Uterus (tissue), 4 donors: ENCODE results near the gene ADAP1. TPM values are rescaled to one million over a fixed set of nuclear protein-coding genes. Genes with fewer than 3 reads are reported as not detected.

Source experiments
- DNase-seq, 2 donors: peaks; one replicate each; pipeline ENCODE4 v3.0.0-alpha.2; 2019 to 2020
- H3K27ac ChIP-seq, 2 donors: fragments of 200-600 bp; sonication (generic); 1 replicate in 1 of 2; 2 replicates in 1 of 2; pipeline ENCODE4 v1.5.1; 2016 to 2018
- H3K27me3 ChIP-seq, 2 donors: fragments of 200-600 bp; sonication (generic); one replicate each; pipeline ENCODE4 v1.5.1; 2018 to 2019; ENCODE audit warnings: control low read depth in 1 of 2
- H3K36me3 ChIP-seq, 2 donors: fragments of 200-600 bp; sonication (generic); one replicate each; pipeline ENCODE4 v1.5.1; 2019; ENCODE audit warnings: control low read depth in 1 of 2
- H3K4me1 ChIP-seq, 2 donors: fragments of 200-600 bp; sonication (generic); one replicate each; pipeline ENCODE4 v1.5.1; 2018 to 2019; ENCODE audit warnings: control low read depth in 1 of 2
- H3K4me3 ChIP-seq, 2 donors: fragments of 200-600 bp; sonication (generic); 1 replicate in 1 of 2; 2 replicates in 1 of 2; pipeline ENCODE4 v1.5.1; 2018 to 2019; ENCODE audit warnings: mild to moderate bottlenecking in 1 of 2
- H3K9me3 ChIP-seq, 2 donors: fragments of 200-600 bp; sonication (generic); one replicate each; pipeline ENCODE4 v1.5.1; 2019; ENCODE audit warnings: control low read depth in 1 of 2
- POLR2A ChIP-seq, 2 donors: fragments of 450-650 bp; IDR thresholded peaks; one replicate each; pipeline ENCODE4 v1.6.1; 2016; ENCODE audit warnings: antibody characterized with exemption in 2 of 2, mild to moderate bottlenecking in 1 of 2, moderate library complexity in 1 of 2
- intact Hi-C: fragments of 100-400 bp; cut with DNase I; formaldehyde crosslinking; loops from one replicate; pipeline ENCODE4 v1.15.1; 2023; ENCODE audit warnings: low total_unique reads
- total RNA-seq, 4 donors: library from RNA; depleted of rRNA in 3 of 4; stranded (reverse); fragments of >200 nt in 3 of 4; gene quantifications; one replicate each; pipeline versions ENCODE4 v1.1.0 to v1.2.4, GENCODE V29; 2014 to 2023
- TF ChIP-seq, protein P1 (sequence below), 4 experiments: fragments of 200-600 bp in 2 of 4; fragments of 450-650 bp in 2 of 4; sonication (generic) in 2 of 4; IDR thresholded peaks; one replicate each; pipeline ENCODE4 v1.5.1; 2016 to 2019; ENCODE audit warnings: antibody characterized with exemption in 4 of 4, mild to moderate bottlenecking in 2 of 4, moderate library complexity in 1 of 4
- donor health status: DM: yes; HTN: yes; CAD: no.

Gene ADAP1
- total RNA-seq, 4 donors from 2014 or later, result 3.2 to 17.4 (median 10.9) TPM

DNA sequence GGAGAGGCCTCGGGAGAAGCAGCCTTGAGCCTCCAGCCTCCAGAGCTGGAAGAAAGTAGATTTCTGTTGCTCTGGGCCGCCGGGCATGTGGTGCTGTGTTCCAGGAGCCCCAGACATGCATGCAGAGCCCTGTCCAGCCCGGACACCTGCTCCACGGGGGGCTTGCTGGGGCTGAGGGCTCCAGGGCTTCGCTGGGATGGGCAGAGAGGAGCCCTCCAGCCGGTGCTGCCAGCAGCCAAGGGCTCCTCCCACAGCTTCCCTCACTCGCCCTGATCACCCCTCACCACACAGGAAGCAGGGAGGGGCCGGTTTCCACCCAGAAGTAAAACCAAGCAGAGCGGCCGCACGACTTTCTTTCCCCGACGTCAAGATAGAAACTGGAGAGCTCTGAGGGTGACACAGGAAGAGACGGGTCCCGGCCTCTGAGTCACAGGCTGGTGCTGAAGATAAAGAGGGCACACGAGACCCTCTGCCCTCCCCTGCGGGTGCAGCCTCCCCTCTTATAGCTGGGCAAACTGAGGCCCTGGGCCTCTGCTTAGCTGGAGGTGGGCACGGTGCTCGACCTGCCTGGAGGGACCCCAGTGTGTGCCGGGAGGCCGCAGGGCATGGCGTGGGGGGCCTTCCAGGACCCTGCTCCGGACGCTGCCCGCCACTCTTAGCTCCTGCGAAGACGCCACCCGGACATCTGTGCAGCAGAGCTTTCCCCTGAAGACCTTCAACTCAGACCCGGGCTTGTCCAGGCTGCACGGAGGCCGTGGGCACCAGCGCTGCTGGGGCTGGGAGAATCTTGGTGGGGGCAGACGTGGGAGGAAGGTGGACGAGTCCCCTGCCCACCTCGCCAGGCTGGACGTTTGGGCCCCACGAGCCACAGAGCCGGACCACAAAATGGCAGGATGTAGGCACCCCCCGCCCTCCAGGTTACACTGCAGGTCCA is 31.1 kb downstream of the ADAP1 start:
- TF ChIP-seq POLR2A (IDR thresholded peaks at IDR 0.05), result no peak
- TF ChIP-seq, protein P1, sequence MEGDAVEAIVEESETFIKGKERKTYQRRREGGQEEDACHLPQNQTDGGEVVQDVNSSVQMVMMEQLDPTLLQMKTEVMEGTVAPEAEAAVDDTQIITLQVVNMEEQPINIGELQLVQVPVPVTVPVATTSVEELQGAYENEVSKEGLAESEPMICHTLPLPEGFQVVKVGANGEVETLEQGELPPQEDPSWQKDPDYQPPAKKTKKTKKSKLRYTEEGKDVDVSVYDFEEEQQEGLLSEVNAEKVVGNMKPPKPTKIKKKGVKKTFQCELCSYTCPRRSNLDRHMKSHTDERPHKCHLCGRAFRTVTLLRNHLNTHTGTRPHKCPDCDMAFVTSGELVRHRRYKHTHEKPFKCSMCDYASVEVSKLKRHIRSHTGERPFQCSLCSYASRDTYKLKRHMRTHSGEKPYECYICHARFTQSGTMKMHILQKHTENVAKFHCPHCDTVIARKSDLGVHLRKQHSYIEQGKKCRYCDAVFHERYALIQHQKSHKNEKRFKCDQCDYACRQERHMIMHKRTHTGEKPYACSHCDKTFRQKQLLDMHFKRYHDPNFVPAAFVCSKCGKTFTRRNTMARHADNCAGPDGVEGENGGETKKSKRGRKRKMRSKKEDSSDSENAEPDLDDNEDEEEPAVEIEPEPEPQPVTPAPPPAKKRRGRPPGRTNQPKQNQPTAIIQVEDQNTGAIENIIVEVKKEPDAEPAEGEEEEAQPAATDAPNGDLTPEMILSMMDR (IDR thresholded peaks at IDR 0.05), result no peak
- intact Hi-C loops, result no loop called here
- DNase-seq, result peak in 1 of 2 donors; percentile 37
- H3K27me3 ChIP-seq, result no peaks in the 10 kb centered on the region
- H3K9me3 ChIP-seq, result no peaks in the 10 kb centered on the region
- peaks cover 0 to 5% of the 10 kb centered on the region in 2 donors for H3K4me1 ChIP-seq
- H3K4me3 ChIP-seq, result no peak overlapping the region
- no peak overlapping the region for H3K27ac ChIP-seq
- H3K36me3 ChIP-seq, result no peaks in the 10 kb centered on the region

DNA sequence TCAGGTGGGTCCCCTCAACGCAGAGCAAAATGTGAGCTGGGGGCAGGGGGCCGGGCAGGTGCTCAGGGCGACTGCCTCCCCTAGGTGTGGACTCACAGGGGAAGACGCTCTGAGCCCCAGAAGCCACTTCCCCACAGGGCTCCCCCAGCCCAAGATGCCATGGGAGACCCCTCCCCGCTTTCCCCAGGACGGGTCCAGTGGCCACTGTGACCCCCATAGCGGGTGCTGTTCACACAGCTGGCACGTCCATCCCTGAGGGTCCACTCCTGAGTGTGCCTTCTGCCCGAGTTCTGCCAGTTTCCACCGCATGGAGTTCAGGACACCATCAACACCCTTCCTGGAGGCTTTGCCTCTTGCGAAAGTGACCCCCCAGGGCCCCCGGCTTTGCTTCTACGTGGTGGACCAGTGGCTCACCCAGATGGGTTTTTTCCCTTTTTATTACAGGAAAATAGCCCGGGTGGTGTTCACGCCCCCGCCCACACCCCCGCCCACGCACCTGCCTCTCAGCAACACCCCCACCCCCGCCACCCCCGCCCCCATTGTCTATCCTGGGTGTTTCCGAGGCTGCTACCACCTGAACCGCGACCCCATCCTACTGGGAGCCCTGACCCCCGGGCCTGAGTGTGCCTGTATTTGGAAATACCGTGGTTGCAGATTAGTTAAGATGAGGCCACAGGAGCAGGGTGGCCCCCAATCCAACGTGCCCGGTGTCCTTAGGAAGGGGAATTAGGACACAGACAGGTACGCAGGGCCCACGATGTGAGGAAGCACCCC is 32.0 kb downstream of the ADAP1 start:
- Histone ChIP-seq H3K4me1 (peaks cover 0 to 5% of the 10 kb centered on the region in 2 donors), H3K9me3 (no peaks in the 10 kb centered on the region), H3K36me3 (no peaks in the 10 kb centered on the region), H3K27ac (no peak overlapping the region), H3K4me3 (no peak overlapping the region), H3K27me3 (no peaks in the 10 kb centered on the region)
- peak in 1 of 2 donors; percentile 13 for DNase-seq
- TF ChIP-seq, protein P1 (IDR thresholded peaks at IDR 0.05), result no peak
- no peak for TF ChIP-seq POLR2A (IDR thresholded peaks at IDR 0.05)
- intact Hi-C loops, result no loop called here

DNA sequence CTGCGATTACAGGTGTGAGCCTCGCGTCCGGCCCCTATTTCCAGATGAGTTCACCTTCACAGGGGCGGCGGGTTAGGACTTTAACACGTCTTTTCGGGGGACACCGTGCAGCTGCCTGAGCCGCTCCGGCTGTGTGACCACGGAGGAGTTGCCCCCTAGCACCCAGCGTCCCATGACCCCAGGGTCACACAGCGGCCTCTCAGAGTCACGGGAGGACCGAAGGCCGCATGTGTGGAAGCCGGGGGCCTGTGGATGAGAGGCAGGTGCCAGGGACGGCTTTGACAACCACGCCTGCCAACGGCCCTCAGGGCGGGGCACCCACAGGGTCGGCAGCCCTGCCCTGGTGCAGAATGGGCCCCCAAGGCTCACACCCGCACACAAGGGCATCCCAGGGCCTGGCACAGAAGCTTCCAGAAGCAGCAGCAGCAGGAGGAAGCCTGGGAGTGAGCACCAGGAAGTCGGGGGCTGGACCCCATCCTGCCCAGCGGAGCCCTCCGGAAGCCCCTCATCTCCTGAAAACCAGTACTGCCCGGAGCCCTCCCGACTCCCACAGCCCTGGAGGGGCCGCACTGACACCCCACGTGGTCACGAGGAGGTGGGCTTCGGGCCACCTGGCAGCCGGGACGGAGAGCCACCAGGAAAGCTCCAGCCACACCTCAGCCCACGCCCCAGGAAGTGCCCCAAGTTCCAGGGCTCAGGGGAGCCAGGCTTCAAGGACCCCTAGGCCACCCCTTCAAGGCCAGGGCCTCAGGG is 32.7 kb downstream of the ADAP1 start:
- intact Hi-C loops, result no loop called here
- TF ChIP-seq, protein P1 (IDR thresholded peaks at IDR 0.05), result no peak
- no peak for TF ChIP-seq POLR2A (IDR thresholded peaks at IDR 0.05)
- no peak overlapping the region for H3K27ac ChIP-seq
- H3K4me1 ChIP-seq, result peaks cover 0 to 5% of the 10 kb centered on the region in 2 donors
- H3K9me3 ChIP-seq, result no peaks in the 10 kb centered on the region
- H3K4me3 ChIP-seq, result no peak overlapping the region
- no peaks in the 10 kb centered on the region for H3K36me3 ChIP-seq
- DNase-seq, result peak; percentile 8 to 12
- H3K27me3 ChIP-seq, result no peaks in the 10 kb centered on the region

DNA sequence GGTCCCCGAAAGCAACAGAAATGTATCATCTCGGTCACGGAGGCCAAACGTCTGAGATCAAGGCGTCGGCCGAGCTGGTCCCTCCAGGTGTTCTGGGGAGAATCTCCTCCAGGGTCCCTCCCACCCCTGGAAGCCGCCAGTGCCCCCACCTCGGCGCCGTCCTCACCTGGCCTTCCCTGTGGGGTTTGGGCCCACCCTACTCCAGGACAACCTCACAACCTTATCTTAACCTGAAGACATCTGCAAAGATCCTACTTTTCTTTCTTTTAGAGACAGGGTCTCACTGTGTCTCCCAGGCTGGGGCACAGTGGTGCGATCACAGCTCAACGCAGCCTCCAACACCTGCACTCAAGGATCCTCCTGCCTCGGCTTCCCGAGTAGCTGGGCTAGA is 33.4 kb downstream of the ADAP1 start:
- intact Hi-C loops, result no loop called here
- Histone ChIP-seq H3K27me3 (no peaks in the 10 kb centered on the region), H3K4me3 (no peak overlapping the region), H3K9me3 (no peaks in the 10 kb centered on the region), H3K27ac (no peak overlapping the region), H3K4me1 (peaks cover 0 to 10% of the 10 kb centered on the region in 2 donors), H3K36me3 (no peaks in the 10 kb centered on the region)
- peak in 1 of 2 donors; percentile 7 for DNase-seq
- TF ChIP-seq, protein P1 (IDR thresholded peaks at IDR 0.05), result no peak
- TF ChIP-seq POLR2A (IDR thresholded peaks at IDR 0.05), result no peak
